Mesangial cell (primary cell): ENCODE data around the gene CEP295NL. TPM values are rescaled to one million over a fixed set of nuclear protein-coding genes. Genes with fewer than 3 reads are reported as not detected.

ENCODE experiments used
- total RNA-seq: library from RNA; depleted of rRNA; stranded (reverse); fragments of >200 nt; gene quantifications from 2 replicates; pipeline ENCODE4 v1.2.3, GENCODE V29; 2015

The CEP295NL gene, protein sequence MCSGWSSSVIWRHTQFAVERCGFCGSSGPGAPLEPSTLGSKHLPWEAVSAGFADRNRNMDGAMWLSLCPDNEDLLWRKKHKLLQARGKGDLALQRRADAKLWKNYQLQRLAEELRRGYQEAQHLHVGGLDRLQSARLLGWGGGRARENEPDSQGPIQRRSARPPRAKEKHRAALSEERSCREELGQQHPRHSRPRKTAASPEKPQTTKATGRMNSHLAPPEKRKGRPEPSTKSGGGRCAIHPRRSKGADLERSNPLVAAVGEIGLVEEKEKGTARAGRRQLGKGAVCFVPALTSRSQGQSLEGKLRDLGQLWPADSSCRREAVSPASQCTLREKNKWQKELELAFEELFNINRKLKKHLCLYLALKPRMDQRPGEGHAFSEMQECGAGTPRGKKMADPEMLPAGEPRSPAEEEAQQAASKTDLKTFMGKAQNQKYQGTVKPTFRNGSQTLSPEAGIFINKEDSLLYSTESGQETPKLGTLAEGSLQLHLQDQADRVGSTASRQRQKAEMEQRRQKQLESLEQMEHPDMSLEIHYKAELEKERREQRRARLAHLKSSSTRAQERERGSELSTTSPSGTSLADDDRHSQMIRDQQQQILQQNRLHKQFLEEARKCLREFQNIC
- 0.16 and 0.38 TPM in 2 replicates for total RNA-seq

DNA sequence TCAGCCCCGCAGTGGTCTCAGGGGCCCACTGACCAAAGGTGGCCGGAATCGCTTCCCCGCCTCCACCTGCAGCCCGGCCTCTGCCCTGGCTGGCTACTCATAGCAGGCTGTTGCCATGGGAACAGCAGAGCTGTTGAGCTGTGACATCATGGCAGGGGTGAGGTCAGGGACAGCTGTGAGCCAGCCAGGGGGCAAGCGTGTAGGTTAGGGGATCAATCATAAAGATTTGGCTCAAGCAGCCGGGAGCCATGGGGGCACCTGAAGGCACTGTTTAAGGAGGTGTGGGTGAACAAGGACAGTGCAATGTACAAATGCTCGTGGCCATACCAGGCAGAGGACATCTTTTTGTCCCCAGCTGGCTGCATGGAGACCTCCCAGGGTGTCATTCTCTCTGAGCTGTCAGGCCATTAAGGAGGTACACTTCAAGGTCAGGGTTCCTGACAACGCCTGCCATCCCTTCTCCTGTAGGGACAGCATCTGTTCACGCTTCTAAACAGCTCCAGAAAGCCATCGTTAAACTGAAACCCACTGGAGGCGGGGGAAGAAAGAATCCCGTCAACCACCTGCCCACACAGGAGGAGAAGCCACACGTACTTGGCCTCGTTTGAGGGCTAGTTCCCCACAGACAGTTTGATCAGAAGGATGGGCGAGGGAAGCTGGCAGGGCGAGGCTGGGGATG, at the start of gene CEP295NL:
Gene CEP295NL, minus strand, starts transcription at position 101 of the 679 bp plus-strand sequence. CDS start 1,373 bp downstream, outside the sequence.

DNA sequence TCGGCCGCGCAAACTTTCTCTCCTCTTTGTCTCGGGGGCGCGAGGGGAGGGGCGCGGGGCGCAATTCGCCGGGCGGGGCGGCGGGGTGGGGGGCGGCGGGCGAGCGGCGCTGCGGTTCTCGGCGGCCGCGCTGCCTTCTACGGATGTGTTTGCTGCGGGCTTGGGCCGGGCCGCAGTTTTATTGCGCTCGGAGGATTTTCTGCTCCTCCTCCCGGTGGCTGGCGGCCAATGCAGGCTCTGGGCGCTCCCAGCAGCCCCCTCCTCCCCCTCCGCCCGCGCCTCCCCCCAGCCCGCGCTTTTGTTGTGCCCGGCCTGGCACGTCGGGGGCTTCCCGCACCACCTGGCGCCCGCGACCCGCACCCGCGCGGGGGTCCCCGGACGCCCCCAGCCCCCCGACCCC, 22.2 kb upstream of the CEP295NL start, which contains the start of gene TIMP2:
Gene TIMP2, minus strand, starts transcription at position 154 of the 400 bp plus-strand sequence. CDS start 299 bp downstream, outside the sequence.

DNA sequence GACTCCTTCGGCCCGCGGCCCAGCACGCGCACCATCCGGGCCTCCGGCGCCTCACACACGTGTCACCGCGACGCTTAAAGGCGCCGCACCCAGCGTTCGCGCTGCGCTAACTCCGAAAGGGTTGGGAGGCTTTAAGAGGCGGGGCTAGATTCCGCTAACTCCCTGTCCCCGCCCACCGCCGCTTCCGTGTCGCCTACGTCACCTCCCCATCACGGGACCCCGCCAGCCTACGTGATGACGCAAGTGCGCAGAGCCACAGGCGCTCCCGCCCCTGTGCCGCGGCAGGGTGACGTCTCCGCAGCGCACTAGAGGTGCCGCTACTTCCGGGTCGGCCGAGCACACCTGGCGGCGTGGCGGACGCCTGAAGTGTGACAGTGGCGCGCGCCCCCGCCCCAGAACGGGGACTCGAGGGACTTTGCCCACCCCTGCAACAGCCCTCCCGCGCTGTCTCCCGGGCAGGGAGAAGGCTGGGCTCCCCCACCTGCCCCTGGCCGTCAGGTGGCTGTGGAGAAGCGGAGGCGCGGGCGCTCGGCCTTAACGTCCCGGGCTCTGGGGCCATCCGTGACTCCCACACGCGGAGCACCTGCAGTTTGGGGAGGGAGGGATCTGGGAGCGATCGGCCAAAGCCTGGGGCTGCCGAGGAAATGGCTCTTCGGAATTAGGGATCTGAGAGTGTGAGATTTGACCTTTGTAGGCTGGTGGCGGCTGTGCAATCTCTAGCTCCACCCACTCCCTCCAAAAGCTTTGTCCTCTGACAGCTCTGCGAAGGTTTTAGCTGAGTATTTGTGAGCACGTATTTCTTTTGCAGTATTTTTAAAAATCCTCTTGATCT, 62.0 kb downstream of the CEP295NL start, which contains the start of gene USP36:
Gene USP36, minus strand, starts transcription at position 35 of the 832 bp plus-strand sequence. CDS start 4,451 bp downstream, outside the sequence.

Other genes with a start within 250 kb of the CEP295NL start
- gene CYTH1, start 120.9 kb downstream of the CEP295NL start, total RNA-seq, result 18.0 and 31.0 TPM in 2 replicates
- gene USP36, start 62.4 kb downstream of the CEP295NL start, total RNA-seq, result 25.3 and 25.6 TPM in 2 replicates
- 108 and 364 TPM in 2 replicates for gene TIMP2, start 22.2 kb upstream of the CEP295NL start, total RNA-seq
- 363 and 799 TPM in 2 replicates for gene LGALS3BP, start 76.7 kb upstream of the CEP295NL start, total RNA-seq
- 61.8 and 62.1 TPM in 2 replicates for gene CANT1, start 106.6 kb upstream of the CEP295NL start, total RNA-seq
- gene C1QTNF1, start 121.0 kb upstream of the CEP295NL start, total RNA-seq, result 8.0 and 16.9 TPM in 2 replicates
- gene ENGASE, start 171.6 kb upstream of the CEP295NL start, total RNA-seq, result 6.5 and 9.0 TPM in 2 replicates